ENCODE results near the gene OR10H4. TPM values are rescaled to one million over a fixed set of nuclear protein-coding genes. Genes with fewer than 3 reads are reported as not detected.
"Not testable (repeated sequence)": the region's sequence is repeated elsewhere in the genome, so short reads cannot be mapped to it uniquely, and the experiment has no call there.

OR10H4 gene
- total and polyA plus RNA-seq, 9 donors, result not detected

DNA sequence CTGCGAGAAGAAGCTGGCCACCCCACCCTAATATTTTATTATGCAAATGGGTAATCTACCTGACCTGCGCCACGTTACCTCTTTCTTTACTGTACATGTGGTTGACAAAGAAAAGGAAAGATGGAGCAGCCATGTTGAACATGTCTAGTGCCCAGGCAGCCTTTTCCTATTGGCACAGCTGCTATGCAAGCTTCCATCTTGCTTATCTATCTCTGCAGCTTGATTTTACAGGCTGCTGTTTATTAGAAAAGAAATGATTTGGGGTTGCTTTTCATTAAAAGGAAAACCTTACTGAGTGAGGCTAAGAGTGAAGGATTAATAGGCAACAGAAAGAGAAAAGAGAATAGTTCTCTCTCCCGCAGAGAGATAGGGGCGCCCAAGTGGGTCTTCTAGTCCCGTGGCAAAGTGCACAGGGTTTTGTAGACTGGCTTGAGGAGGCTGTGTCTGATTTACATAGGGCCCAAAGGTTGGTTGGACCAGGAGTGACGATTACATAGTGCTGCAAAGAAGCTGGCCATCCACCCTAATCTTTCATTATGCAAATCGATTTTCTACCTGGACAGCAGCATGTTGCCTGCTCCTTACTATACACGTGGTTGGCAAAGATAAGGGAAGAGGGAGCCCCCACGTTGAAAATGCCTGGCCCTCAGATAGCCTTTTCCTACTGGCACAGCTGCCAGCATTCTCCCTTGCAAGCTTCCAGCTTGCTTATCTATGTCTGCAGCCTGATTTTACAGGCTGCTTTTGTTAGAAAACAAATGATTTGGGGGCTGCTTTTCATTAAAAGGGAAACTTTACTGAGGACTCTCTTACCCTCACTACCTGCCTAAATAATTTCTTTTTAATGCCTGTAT is 28.3 kb downstream of the OR10H4 start:
- Histone ChIP-seq H3K36me3 (ENCODE audit: control insufficient read depth, insufficient read depth, low read length) (no peaks in the 10 kb centered on the region), H3K4me3 (ENCODE audit: low read length) (no peak overlapping the region), H3K9me3 (replicated peaks; ENCODE audit: control insufficient read depth, low read depth, low read length) (peaks cover 3% of the 10 kb centered on the region), H3K27ac (ENCODE audit: low read length) (no peak overlapping the region), H3K27me3 (ENCODE audit: control insufficient read depth, insufficient read depth, low read length) (no peaks in the 10 kb centered on the region), H3K4me1 (ENCODE audit: control insufficient read depth, insufficient read depth, low read length) (no peaks in the 10 kb centered on the region)
- 30% methylated on average over 2 of the region's 10 CpGs for WGBS (ENCODE audit: insufficient coverage)
- DNase-seq, result no peak

DNA sequence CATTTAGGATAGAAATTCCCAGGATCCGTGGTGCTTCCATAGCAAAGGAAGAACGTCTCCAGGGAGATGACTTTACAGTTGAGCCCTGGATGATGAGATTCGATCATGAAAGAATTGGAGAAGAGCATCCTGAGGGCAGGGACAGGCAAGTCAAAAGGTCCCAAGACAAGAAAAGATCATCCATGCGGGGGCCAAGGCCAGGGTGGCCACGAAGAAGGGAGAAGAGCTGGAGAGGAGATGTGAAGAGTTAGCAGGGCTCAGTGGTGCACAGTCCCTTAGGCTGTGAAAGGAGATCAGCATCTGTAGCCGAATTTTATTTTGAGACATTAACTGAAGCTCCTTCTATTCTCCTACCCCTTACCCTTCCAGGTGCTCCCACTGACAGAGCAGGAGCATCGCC is 28.9 kb downstream of the OR10H4 start:
- Histone ChIP-seq H3K27me3 (ENCODE audit: control insufficient read depth, insufficient read depth, low read length) (no peaks in the 10 kb centered on the region), H3K27ac (ENCODE audit: low read length) (no peak overlapping the region), H3K4me1 (ENCODE audit: control insufficient read depth, insufficient read depth, low read length) (no peaks in the 10 kb centered on the region), H3K9me3 (replicated peaks; ENCODE audit: control insufficient read depth, low read depth, low read length) (peaks cover 3% of the 10 kb centered on the region), H3K4me3 (ENCODE audit: low read length) (no peak overlapping the region), H3K36me3 (ENCODE audit: control insufficient read depth, insufficient read depth, low read length) (no peaks in the 10 kb centered on the region)
- WGBS (ENCODE audit: insufficient coverage), result 49% methylated on average over 6 of the region's 7 CpGs
- no peak for DNase-seq

DNA sequence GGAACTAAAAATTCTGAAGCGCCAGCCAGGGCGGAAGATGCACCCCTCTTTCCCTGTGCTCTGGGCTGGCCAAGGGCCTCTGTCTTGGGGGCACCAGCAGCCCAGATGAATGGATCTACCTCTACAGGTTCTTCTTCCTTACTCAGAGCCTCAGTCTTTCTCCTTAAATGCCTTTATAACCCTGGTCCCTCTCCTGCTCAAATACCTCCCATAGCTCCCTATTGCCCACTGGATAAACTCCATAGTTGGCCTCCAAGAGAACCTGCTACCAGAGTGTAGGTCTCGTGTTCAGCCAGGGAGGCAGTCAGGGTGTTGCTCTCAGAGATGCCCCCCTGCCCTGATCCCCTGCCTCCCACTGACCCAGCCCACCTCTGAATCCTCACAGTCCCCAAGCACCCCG is 30.5 kb downstream of the OR10H4 start:
- Histone ChIP-seq H3K27me3 (ENCODE audit: control insufficient read depth, insufficient read depth, low read length) (no peaks in the 10 kb centered on the region), H3K9me3 (replicated peaks; ENCODE audit: control insufficient read depth, low read depth, low read length) (peaks cover 3% of the 10 kb centered on the region), H3K4me1 (ENCODE audit: control insufficient read depth, insufficient read depth, low read length) (no peaks in the 10 kb centered on the region), H3K4me3 (ENCODE audit: low read length) (no peak overlapping the region), H3K27ac (ENCODE audit: low read length) (no peak overlapping the region), H3K36me3 (ENCODE audit: control insufficient read depth, insufficient read depth, low read length) (no peaks in the 10 kb centered on the region)
- DNase-seq, result no peak
- 100% methylated on average over 2 of the region's 4 CpGs for WGBS (ENCODE audit: insufficient coverage)

DNA sequence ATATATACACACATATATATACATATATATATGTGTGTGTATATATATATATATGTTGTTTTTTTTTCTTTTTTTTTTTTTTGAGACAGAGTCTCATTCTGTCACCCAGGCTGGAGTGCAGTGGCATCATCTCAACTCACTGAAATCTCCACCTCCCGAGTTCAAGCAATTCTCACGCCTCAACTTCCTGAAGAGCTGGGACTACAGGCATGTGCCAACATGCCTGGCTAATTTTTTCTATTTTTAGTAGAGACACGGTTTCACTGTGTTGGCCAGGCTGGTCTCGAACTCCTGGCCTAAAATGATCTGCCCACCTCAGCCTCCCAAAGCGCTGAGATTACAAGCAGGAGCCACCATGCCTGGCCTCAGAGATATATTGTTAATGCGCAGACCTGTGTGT is 37.0 kb downstream of the OR10H4 start:
- not testable (repeated sequence) for H3K36me3 ChIP-seq (ENCODE audit: control insufficient read depth, insufficient read depth, low read length); DNase-seq; H3K4me1 ChIP-seq (ENCODE audit: control insufficient read depth, insufficient read depth, low read length); H3K9me3 ChIP-seq (replicated peaks; ENCODE audit: control insufficient read depth, low read depth, low read length); H3K27ac ChIP-seq (ENCODE audit: low read length); H3K27me3 ChIP-seq (ENCODE audit: control insufficient read depth, insufficient read depth, low read length); H3K4me3 ChIP-seq (ENCODE audit: low read length)
- 76% methylated on average over 2 of the region's 6 CpGs for WGBS (ENCODE audit: insufficient coverage)

DNA sequence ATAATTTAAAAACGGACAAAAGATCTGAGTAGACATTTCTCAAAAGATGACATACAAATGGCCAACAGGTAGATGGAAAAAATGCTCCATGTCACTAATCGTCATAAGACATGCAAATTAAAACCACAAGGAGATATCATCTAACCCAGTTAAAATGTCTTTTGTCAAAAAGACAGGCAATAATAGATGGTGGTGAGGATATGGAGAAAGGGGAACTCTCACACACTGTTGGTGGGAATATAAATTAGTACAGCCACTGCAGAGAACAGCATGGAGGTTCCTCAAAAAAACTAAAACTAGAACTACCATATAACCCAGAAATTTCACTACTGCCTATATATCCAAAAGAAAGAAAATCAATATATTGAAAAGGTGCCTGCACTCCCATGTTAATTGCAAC is 37.9 kb downstream of the OR10H4 start:
- DNase-seq, result no peak
- H3K4me3 ChIP-seq (ENCODE audit: low read length), result no peak overlapping the region
- no peaks in the 10 kb centered on the region for H3K36me3 ChIP-seq (ENCODE audit: control insufficient read depth, insufficient read depth, low read length)
- H3K4me1 ChIP-seq (ENCODE audit: control insufficient read depth, insufficient read depth, low read length), result no peaks in the 10 kb centered on the region
- H3K9me3 ChIP-seq (replicated peaks; ENCODE audit: control insufficient read depth, low read depth, low read length), result no peaks in the 10 kb centered on the region
- WGBS (ENCODE audit: insufficient coverage), result no CpG with 5 or more reads among the region's 2 CpGs
- H3K27ac ChIP-seq (ENCODE audit: low read length), result no peak overlapping the region
- no peaks in the 10 kb centered on the region for H3K27me3 ChIP-seq (ENCODE audit: control insufficient read depth, insufficient read depth, low read length)

DNA sequence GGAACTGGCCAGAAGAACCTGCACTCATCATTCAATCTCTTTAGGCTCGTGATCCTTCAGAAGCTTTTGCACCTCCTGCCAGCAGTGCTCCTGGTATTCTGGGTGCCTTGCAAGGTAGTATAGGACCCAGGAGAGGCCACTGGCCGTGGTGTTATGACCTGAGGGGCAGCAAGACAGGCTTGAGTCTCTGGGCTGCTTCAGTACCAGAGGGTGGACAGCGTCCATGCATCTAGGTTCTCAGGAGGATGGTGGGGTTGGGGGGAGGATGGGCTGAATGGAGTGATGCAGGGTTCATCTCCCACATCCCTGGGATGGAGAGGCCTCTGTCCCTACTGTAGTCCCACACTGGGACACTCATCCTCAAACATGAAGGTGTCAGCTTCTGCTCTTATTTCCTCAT is 41.1 kb downstream of the OR10H4 start:
- Histone ChIP-seq H3K9me3 (replicated peaks; ENCODE audit: control insufficient read depth, low read depth, low read length) (no peaks in the 10 kb centered on the region), H3K4me3 (ENCODE audit: low read length) (no peak overlapping the region), H3K36me3 (ENCODE audit: control insufficient read depth, insufficient read depth, low read length) (no peaks in the 10 kb centered on the region), H3K4me1 (ENCODE audit: control insufficient read depth, insufficient read depth, low read length) (no peaks in the 10 kb centered on the region), H3K27me3 (ENCODE audit: control insufficient read depth, insufficient read depth, low read length) (no peaks in the 10 kb centered on the region), H3K27ac (ENCODE audit: low read length) (no peak overlapping the region)
- DNase-seq, result no peak
- 25% methylated on average over 1 of the region's 3 CpGs for WGBS (ENCODE audit: insufficient coverage)

DNA sequence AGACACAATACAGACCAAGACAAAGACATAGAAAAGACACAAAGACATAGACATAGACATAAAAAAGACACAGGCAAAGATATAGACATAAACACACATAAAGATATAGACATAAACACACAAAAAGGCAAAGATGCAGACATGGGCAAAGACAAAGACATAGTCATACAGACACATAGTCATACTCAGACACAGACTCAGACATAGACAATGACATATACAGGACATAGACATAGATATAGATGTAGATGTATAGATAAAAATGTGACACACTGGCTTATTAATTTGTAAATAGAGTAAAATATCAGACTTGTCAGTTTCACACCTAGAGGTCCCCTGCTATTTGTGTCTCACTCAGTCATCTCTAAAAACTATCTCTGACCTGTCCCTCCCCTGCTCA is 42.8 kb downstream of the OR10H4 start:
- no peaks in the 10 kb centered on the region for H3K36me3 ChIP-seq (ENCODE audit: control insufficient read depth, insufficient read depth, low read length)
- DNase-seq, result no peak
- peaks cover 3% of the 10 kb centered on the region for H3K9me3 ChIP-seq (replicated peaks; ENCODE audit: control insufficient read depth, low read depth, low read length)
- no peak overlapping the region for H3K4me3 ChIP-seq (ENCODE audit: low read length)
- no peaks in the 10 kb centered on the region for H3K4me1 ChIP-seq (ENCODE audit: control insufficient read depth, insufficient read depth, low read length)
- no peaks in the 10 kb centered on the region for H3K27me3 ChIP-seq (ENCODE audit: control insufficient read depth, insufficient read depth, low read length)
- no peak overlapping the region for H3K27ac ChIP-seq (ENCODE audit: low read length)

DNA sequence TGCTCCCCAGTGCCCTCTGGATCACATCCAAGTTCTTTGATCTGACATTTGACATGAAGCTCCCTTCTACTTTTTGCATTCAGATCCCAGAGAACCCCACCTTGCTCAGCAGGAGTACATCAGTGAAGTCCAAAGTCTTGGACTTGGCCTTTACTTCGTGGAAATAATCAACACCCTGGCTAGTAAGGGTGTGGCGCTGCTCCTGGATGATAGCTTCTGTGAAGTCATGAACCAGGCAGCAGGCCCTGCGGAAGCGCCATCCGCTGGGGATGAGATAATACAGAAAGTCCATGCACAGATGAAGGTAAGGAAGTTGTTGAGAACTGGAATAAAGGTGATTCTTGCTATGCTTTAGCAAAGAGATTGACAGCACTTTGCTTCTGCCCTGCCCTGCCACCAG is 43.2 kb downstream of the OR10H4 start:
- Histone ChIP-seq H3K27ac (ENCODE audit: low read length) (no peak overlapping the region), H3K4me1 (ENCODE audit: control insufficient read depth, insufficient read depth, low read length) (no peaks in the 10 kb centered on the region), H3K4me3 (ENCODE audit: low read length) (no peak overlapping the region), H3K9me3 (replicated peaks; ENCODE audit: control insufficient read depth, low read depth, low read length) (peaks cover 3% of the 10 kb centered on the region), H3K27me3 (ENCODE audit: control insufficient read depth, insufficient read depth, low read length) (no peaks in the 10 kb centered on the region), H3K36me3 (ENCODE audit: control insufficient read depth, insufficient read depth, low read length) (no peaks in the 10 kb centered on the region)
- no peak for DNase-seq
- 69% methylated on average over 5 of the region's 5 CpGs for WGBS (ENCODE audit: insufficient coverage)

DNA sequence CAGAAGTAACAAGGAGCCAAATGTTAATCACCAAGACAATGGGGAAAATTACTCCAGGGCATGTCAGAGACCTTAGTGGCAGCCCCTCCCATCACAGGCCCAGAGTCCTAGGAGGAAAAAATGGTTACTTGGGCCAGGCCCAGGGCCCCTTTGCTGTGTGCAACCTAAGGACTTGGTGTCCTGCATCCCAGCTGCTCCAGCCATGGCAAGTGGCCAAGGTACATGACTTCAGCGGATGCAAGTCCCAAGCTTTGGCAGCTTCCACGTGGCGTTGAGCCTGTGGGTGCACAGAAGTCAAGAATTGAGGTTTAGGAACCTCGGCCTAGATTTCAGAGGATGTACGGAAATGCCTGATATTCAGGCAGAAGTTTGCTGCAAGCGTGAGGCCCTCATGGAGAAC is 46.7 kb downstream of the OR10H4 start:
- H3K4me1 ChIP-seq (ENCODE audit: control insufficient read depth, insufficient read depth, low read length), result no peaks in the 10 kb centered on the region
- H3K4me3 ChIP-seq (ENCODE audit: low read length), result no peak overlapping the region
- WGBS (ENCODE audit: insufficient coverage), result 61% methylated on average over 5 of the region's 6 CpGs
- no peaks in the 10 kb centered on the region for H3K27me3 ChIP-seq (ENCODE audit: control insufficient read depth, insufficient read depth, low read length)
- peaks cover 3% of the 10 kb centered on the region for H3K9me3 ChIP-seq (replicated peaks; ENCODE audit: control insufficient read depth, low read depth, low read length)
- DNase-seq, result no peak
- H3K27ac ChIP-seq (ENCODE audit: low read length), result no peak overlapping the region
- no peaks in the 10 kb centered on the region for H3K36me3 ChIP-seq (ENCODE audit: control insufficient read depth, insufficient read depth, low read length)

DNA sequence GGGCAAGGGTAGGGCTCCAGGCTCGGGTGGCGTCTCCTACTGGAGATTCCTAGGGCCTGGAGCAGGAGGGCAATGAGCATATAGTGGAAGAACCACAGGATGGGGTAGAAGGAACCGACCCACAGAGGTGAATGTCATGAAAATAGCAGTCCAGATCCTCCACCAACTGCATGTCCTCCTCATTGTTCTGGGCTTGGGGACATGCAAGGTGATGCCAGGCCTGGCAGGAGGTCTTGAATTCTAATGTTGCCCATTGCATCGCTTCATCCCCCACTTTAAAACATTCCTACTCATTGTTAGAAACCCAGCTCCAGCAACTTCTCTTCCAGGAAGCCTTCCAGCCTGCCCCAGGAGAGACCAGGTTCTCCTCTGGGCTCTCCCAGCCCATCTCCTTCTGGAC is 49.4 kb downstream of the OR10H4 start:
- Histone ChIP-seq H3K27me3 (ENCODE audit: control insufficient read depth, insufficient read depth, low read length) (no peaks in the 10 kb centered on the region), H3K4me3 (ENCODE audit: low read length) (no peak overlapping the region), H3K36me3 (ENCODE audit: control insufficient read depth, insufficient read depth, low read length) (no peaks in the 10 kb centered on the region), H3K27ac (ENCODE audit: low read length) (no peak overlapping the region), H3K4me1 (ENCODE audit: control insufficient read depth, insufficient read depth, low read length) (peaks cover 14% of the 10 kb centered on the region), H3K9me3 (replicated peaks; ENCODE audit: control insufficient read depth, low read depth, low read length) (peaks cover 3% of the 10 kb centered on the region)
- WGBS (ENCODE audit: insufficient coverage), result 80% methylated on average over 4 of the region's 4 CpGs
- no peak for DNase-seq
